Measurements from ENCODE around the gene EFR3B.
A peak's percentile ranks its signal among the peaks of the same experiment; 100 is the strongest.

Gene EFR3B

GRCh38 chr2:25074826-25075225 is 33.0 kb downstream of the EFR3B start:
- in situ Hi-C loops (cut with HindIII; ENCODE audit: low sequenced_read_pairs): no loop called here
- TF ChIP-seq, protein P1, sequence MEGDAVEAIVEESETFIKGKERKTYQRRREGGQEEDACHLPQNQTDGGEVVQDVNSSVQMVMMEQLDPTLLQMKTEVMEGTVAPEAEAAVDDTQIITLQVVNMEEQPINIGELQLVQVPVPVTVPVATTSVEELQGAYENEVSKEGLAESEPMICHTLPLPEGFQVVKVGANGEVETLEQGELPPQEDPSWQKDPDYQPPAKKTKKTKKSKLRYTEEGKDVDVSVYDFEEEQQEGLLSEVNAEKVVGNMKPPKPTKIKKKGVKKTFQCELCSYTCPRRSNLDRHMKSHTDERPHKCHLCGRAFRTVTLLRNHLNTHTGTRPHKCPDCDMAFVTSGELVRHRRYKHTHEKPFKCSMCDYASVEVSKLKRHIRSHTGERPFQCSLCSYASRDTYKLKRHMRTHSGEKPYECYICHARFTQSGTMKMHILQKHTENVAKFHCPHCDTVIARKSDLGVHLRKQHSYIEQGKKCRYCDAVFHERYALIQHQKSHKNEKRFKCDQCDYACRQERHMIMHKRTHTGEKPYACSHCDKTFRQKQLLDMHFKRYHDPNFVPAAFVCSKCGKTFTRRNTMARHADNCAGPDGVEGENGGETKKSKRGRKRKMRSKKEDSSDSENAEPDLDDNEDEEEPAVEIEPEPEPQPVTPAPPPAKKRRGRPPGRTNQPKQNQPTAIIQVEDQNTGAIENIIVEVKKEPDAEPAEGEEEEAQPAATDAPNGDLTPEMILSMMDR (IDR thresholded peaks at IDR 0.05; ENCODE audit: low read depth, low read length, missing control alignments): no peak
- no peak overlapping the region for H3K4me3 ChIP-seq (ENCODE audit: low read depth, low read length)

GRCh38 chr2:25076749-25077148 is 34.9 kb downstream of the EFR3B start:
- in situ Hi-C loops (cut with HindIII; ENCODE audit: low sequenced_read_pairs): no loop called here
- DNase-seq (ENCODE audit: low read depth): no peak
- no peak overlapping the region for H3K4me3 ChIP-seq (ENCODE audit: low read depth, low read length)
- TF ChIP-seq, protein P1 (IDR thresholded peaks at IDR 0.05; ENCODE audit: low read depth, low read length, missing control alignments): no peak

More at GRCh38 chr2:25074826-25075225, 33.0 kb downstream of the EFR3B start:
- no peak for DNase-seq (ENCODE audit: low read depth)

GRCh38 chr2:25077789-25078169 is 35.9 kb downstream of the EFR3B start:
- in situ Hi-C loops (cut with HindIII; ENCODE audit: low sequenced_read_pairs): no loop called here
- DNase-seq (ENCODE audit: low read depth): no peak
- TF ChIP-seq, protein P1 (IDR thresholded peaks at IDR 0.05; ENCODE audit: low read depth, low read length, missing control alignments): no peak
- no peak overlapping the region for H3K4me3 ChIP-seq (ENCODE audit: low read depth, low read length)

- in situ Hi-C loops (cut with HindIII; ENCODE audit: low sequenced_read_pairs): no loop called here
- H3K4me3 ChIP-seq (ENCODE audit: low read depth, low read length): no peak overlapping the region
- DNase-seq (ENCODE audit: low read depth): peak; percentile 81
- TF ChIP-seq, protein P1 (IDR thresholded peaks at IDR 0.05; ENCODE audit: low read depth, low read length, missing control alignments): no peak
Observed at GRCh38 chr2:25078170-25079049, 36.5 kb downstream of the EFR3B start.

DNA sequence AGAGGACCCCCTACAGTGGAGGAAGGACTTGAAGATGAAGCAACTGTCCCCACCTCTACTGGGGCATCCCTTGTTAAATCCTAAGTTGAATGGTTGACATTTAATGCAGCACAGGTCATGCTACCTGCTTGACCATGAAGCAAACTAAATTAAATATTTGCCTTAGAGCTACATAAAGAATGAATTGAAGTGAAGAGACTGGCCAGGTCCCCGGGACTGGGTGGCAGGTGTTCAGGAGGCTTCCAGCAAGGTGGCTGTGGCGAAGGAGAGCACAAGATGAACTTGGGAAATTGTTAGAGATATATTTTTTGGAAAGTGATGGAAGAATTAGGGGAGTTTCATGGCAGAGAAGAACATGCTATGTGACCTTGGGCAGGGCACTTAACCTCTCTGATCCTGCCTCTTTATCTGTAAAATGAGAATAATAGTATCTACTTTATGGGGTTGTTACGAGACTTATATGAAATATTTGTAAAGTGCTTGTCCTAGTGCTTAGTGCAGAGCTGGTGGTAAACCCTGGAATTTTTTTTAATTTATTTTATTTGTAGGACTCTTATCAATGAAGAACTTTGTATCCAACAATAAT is 37.3 kb downstream of the EFR3B start:
- TF ChIP-seq, protein P1 (IDR thresholded peaks at IDR 0.05; ENCODE audit: low read depth, low read length, missing control alignments): no peak
- no peak for DNase-seq (ENCODE audit: low read depth)
- in situ Hi-C loops (cut with HindIII; ENCODE audit: low sequenced_read_pairs): no loop called here
- no peak overlapping the region for H3K4me3 ChIP-seq (ENCODE audit: low read depth, low read length)

- in situ Hi-C loops (cut with HindIII; ENCODE audit: low sequenced_read_pairs): no loop called here
- TF ChIP-seq, protein P1 (IDR thresholded peaks at IDR 0.05; ENCODE audit: low read depth, low read length, missing control alignments): no peak
- DNase-seq (ENCODE audit: low read depth): no peak
- no peak overlapping the region for H3K4me3 ChIP-seq (ENCODE audit: low read depth, low read length)
Observed at GRCh38 chr2:25081237-25081790, 39.4 kb downstream of the EFR3B start.
